H1 (cell line): ENCODE measurements around the gene TMEM258. TPM values are rescaled to one million over a fixed set of nuclear protein-coding genes. Genes with fewer than 3 reads are reported as not detected.

ENCODE experiments used
- CTCF ChIA-PET: fragments of 300-600 bp; sonication (Branson Sonifier 250); formaldehyde crosslinking; loops from one replicate; lab custom pipeline; 2021; ENCODE audit not compliant: partially characterized antibody; lab: Charles Lee
- POLR2A ChIA-PET: fragments of 300-600 bp; sonication (Branson Sonifier 250); formaldehyde crosslinking; loops from one replicate; lab custom pipeline; 2021; ENCODE audit warnings: inconsistent platforms; ENCODE audit not compliant: partially characterized antibody; lab: Charles Lee
- DNase-seq, 2 experiments: peaks; one replicate each; pipeline versions ENCODE4 v3.0.0 to v3.0.0-alpha.2; 2010 to 2022; ENCODE audit warnings: low spot score in 2 of 2, low read depth in 1 of 2, mixed read lengths in 1 of 2
- FAIRE-seq: peaks from 2 replicates; lab custom pipeline; 2011; peaks lifted over from hg19 to GRCh38; lab: Jason Lieb, UNC
- H2AFZ ChIP-seq: 2 replicates; pipeline ENCODE4 v1.8.1; 2012; ENCODE audit warnings: low read length, inconsistent platforms
- H2AK5ac ChIP-seq: 2 replicates; pipeline ENCODE4 v1.6.1; 2013; ENCODE audit warnings: low read depth, low read length
- H2BK120ac ChIP-seq: replicated peaks from 2 replicates; pipeline ENCODE3; 2013; ENCODE audit warnings: low read depth, low read length, inconsistent platforms
- H2BK12ac ChIP-seq: 2 replicates; pipeline ENCODE4 v1.6.1; 2013; ENCODE audit warnings: low read depth, low read length
- H2BK15ac ChIP-seq: 2 replicates; pipeline ENCODE4 v1.6.1; 2013; ENCODE audit warnings: low read length
- H2BK20ac ChIP-seq: 2 replicates; pipeline ENCODE4 v1.6.1; 2013; ENCODE audit warnings: low read length
- H2BK5ac ChIP-seq: 2 replicates; pipeline ENCODE4 v1.6.1; 2013; ENCODE audit warnings: low read depth, low read length
- H3K14ac ChIP-seq: 2 replicates; pipeline ENCODE4 v1.6.1; 2013; ENCODE audit warnings: inconsistent platforms; ENCODE audit not compliant: insufficient read length
- H3K18ac ChIP-seq: 2 replicates; pipeline ENCODE4 v1.6.1; 2013; ENCODE audit warnings: low read length; ENCODE audit errors: extremely low read depth
- H3K23ac ChIP-seq: 2 replicates; pipeline ENCODE4 v1.6.1; 2013; ENCODE audit warnings: inconsistent platforms; ENCODE audit not compliant: insufficient read length
- H3K23me2 ChIP-seq: 2 replicates; pipeline ENCODE4 v1.6.1; 2013; ENCODE audit warnings: low read depth, low read length
- H3K27ac ChIP-seq: 2 replicates; pipeline ENCODE4 v1.6.1; 2011; ENCODE audit warnings: low read depth, low read length, inconsistent platforms
- H3K27me3 ChIP-seq, 4 experiments: replicated peaks in 1 of 4; 1 replicate in 1 of 4; 2 replicates in 3 of 4; pipeline versions ENCODE4 v1.6.1 to v1.8.1; 2011 to 2013; ENCODE audit warnings: low read length in 3 of 4, mild to moderate bottlenecking in 3 of 4, inconsistent platforms in 2 of 4, mixed read lengths in 2 of 4, moderate library complexity in 1 of 4; ENCODE audit not compliant: control insufficient read depth in 3 of 4, insufficient read depth in 3 of 4; ENCODE audit errors: extremely low read depth in 1 of 4
- H3K36me3 ChIP-seq, 4 experiments: 2 replicates each; pipeline versions ENCODE4 v1.6.1 to v1.8.1; 2011 to 2013; ENCODE audit warnings: mild to moderate bottlenecking in 4 of 4, low read length in 3 of 4, moderate library complexity in 2 of 4, control low read depth in 1 of 4, inconsistent platforms in 1 of 4; ENCODE audit not compliant: insufficient read depth in 4 of 4, control insufficient read depth in 2 of 4
- H3K4ac ChIP-seq: replicated peaks from 2 replicates; pipeline ENCODE3; 2013; ENCODE audit warnings: low read length, low read depth, mixed read lengths, inconsistent platforms; ENCODE audit not compliant: insufficient read length
- H3K4me1 ChIP-seq, 4 experiments: replicated peaks in 1 of 4; 1 replicate in 1 of 4; 2 replicates in 3 of 4; pipeline versions ENCODE4 v1.6.1 to v1.8.1; 2011 to 2013; ENCODE audit warnings: low read length in 3 of 4, inconsistent platforms in 2 of 4, mixed read lengths in 1 of 4; ENCODE audit not compliant: insufficient read depth in 4 of 4, control insufficient read depth in 3 of 4
- H3K4me2 ChIP-seq, 2 experiments: 2 replicates each; pipeline versions ENCODE4 v1.6.1 to v1.8.1; 2011 to 2013; ENCODE audit warnings: low read depth in 2 of 2, low read length in 2 of 2, control low read depth in 1 of 2, inconsistent platforms in 1 of 2, mild to moderate bottlenecking in 1 of 2; ENCODE audit not compliant: insufficient read depth in 1 of 2
- H3K4me3 ChIP-seq, 4 experiments: fragments of 200-600, 300-600 bp in 1 of 4; sonication (generic), shearing (Covaris generic), sonication (Bioruptor Twin) in 1 of 4; 2 replicates each; pipeline versions ENCODE4 v1.5.1 to v1.8.1; 2011 to 2016; ENCODE audit warnings: low read length in 4 of 4, low read depth in 3 of 4, control low read depth in 2 of 4, inconsistent platforms in 2 of 4, mild to moderate bottlenecking in 2 of 4, mixed read lengths in 1 of 4, moderate library complexity in 1 of 4; ENCODE audit not compliant: insufficient read depth in 2 of 4; ENCODE audit errors: extremely low read depth in 1 of 4
- H3K56ac ChIP-seq: replicated peaks from 2 replicates; pipeline ENCODE3; 2013; ENCODE audit warnings: low read depth, mild to moderate bottlenecking, mixed read lengths, low read length, inconsistent platforms; ENCODE audit not compliant: insufficient read length
- H3K79me1 ChIP-seq: 2 replicates; pipeline ENCODE4 v1.6.1; 2013; ENCODE audit warnings: low read depth, low read length, control low read depth
- H3K79me2 ChIP-seq, 2 experiments: 2 replicates each; pipeline versions ENCODE4 v1.6.1 to v1.8.1; 2012 to 2013; ENCODE audit warnings: low read length in 2 of 2, mild to moderate bottlenecking in 2 of 2, inconsistent platforms in 1 of 2; ENCODE audit not compliant: insufficient read depth in 2 of 2, control insufficient read depth in 1 of 2
- H3K9ac ChIP-seq, 4 experiments: replicated peaks in 1 of 4; 1 replicate in 1 of 4; 2 replicates in 3 of 4; pipeline versions ENCODE4 v1.6.1 to v1.8.1; 2011 to 2013; ENCODE audit warnings: low read depth in 3 of 4, low read length in 3 of 4, control low read depth in 2 of 4, mild to moderate bottlenecking in 2 of 4, moderate library complexity in 2 of 4, inconsistent platforms in 1 of 4; ENCODE audit errors: extremely low read depth in 1 of 4
- H3K9me3 ChIP-seq, 2 experiments: 2 replicates each; pipeline versions ENCODE4 v1.6.1 to v1.8.1; 2012 to 2013; ENCODE audit warnings: mild to moderate bottlenecking in 2 of 2, moderate library complexity in 2 of 2, control low read depth in 1 of 2, inconsistent platforms in 1 of 2, low read depth in 1 of 2, low read length in 1 of 2, mixed read lengths in 1 of 2; ENCODE audit not compliant: insufficient read depth in 2 of 2
- H4K20me1 ChIP-seq, 2 experiments: replicated peaks in 1 of 2; 2 replicates each; pipeline versions ENCODE3 to v1.8.1; 2011 to 2013; ENCODE audit warnings: inconsistent platforms in 2 of 2, low read length in 2 of 2, mild to moderate bottlenecking in 1 of 2; ENCODE audit not compliant: insufficient read depth in 2 of 2, control insufficient read depth in 1 of 2
- H4K5ac ChIP-seq: 2 replicates; pipeline ENCODE4 v1.6.1; 2013; ENCODE audit warnings: low read length, low read depth, mixed read lengths, inconsistent platforms; ENCODE audit not compliant: insufficient read length
- H4K8ac ChIP-seq: 2 replicates; pipeline ENCODE4 v1.8.0; 2013; ENCODE audit warnings: mild to moderate bottlenecking, moderate library complexity, low read length, inconsistent platforms; ENCODE audit not compliant: insufficient read depth; ENCODE audit errors: extremely low read depth
- H4K91ac ChIP-seq: replicated peaks from 2 replicates; pipeline ENCODE3; 2013; ENCODE audit warnings: low read length, mixed read lengths, inconsistent platforms; ENCODE audit not compliant: insufficient read length
- CBX5 ChIP-seq: fragments of 300-800, 300-1000 bp; sonication (generic); IDR thresholded peaks from 2 replicates; pipeline ENCODE4 v1.7.1; 2016; ENCODE audit warnings: antibody characterized with exemption, low read length, low read depth
- FOSL1 ChIP-seq: IDR thresholded peaks from 2 replicates; pipeline ENCODE4 v1.6.1; 2011; ENCODE audit warnings: mild to moderate bottlenecking, low read depth, low read length, moderate library complexity; ENCODE audit not compliant: insufficient read depth
- HDAC6 ChIP-seq: IDR thresholded peaks from one replicate; pipeline ENCODE4 v1.7.1; 2012; ENCODE audit warnings: low read depth, mild to moderate bottlenecking, inconsistent platforms, low read length, moderate library complexity
- MAFK ChIP-seq: IDR thresholded peaks from 2 replicates; pipeline ENCODE4 v1.6.1; 2012; ENCODE audit warnings: low read depth, mild to moderate bottlenecking, improper control_type of control experiment, low read length
- SIRT6 ChIP-seq: IDR thresholded peaks from one replicate; pipeline ENCODE4 v1.7.1; 2012; ENCODE audit warnings: low read length, inconsistent platforms
- SRF ChIP-seq: IDR thresholded peaks from 2 replicates; pipeline ENCODE4 v1.6.1; 2011; ENCODE audit warnings: mild to moderate bottlenecking, low read depth, low read length, moderate library complexity
- TAF7 ChIP-seq: optimal IDR thresholded peaks from 2 replicates; pipeline ENCODE3; 2011; ENCODE audit warnings: low read depth, mild to moderate bottlenecking, inconsistent platforms, low read length, moderate library complexity, borderline replicate concordance
- WGBS, 2 experiments: shearing (Covaris generic) in 1 of 2; methylation state at CpG; one replicate each; pipeline versions ENCODE4 v1.1.6 to v1.1.7; 2013 to 2015; ENCODE audit warnings: low lambda C conversion rate in 2 of 2, mixed read lengths in 2 of 2, inconsistent platforms in 1 of 2, low coverage in 1 of 2, missing lambda C conversion rate in 1 of 2; ENCODE audit not compliant: insufficient replicate concordance in 2 of 2, insufficient coverage in 1 of 2, insufficient read length in 1 of 2; ENCODE audit errors: extremely low coverage in 1 of 2, missing lambda C conversion rate in 1 of 2; 5-methylcytosine and 5-hydroxymethylcytosine counted together
- polyA plus RNA-seq, 7 experiments: library from polyadenylated mRNA; depleted of rRNA in 3 of 7; stranded (reverse) in 5 of 7; unstranded in 2 of 7; fragments of >200 nt in 5 of 7; fragments of 200-250 nt in 2 of 7; gene quantifications; 1 replicate in 5 of 7; 2 replicates in 1 of 7; 4 replicates in 1 of 7; pipeline versions ENCODE4 v1.2.1 to v1.2.3, GENCODE V29; 2011 to 2013; ENCODE audit warnings: missing spikeins in 2 of 7, mixed read lengths in 2 of 7
- total RNA-seq: library from RNA; stranded (reverse); fragmentation: NEBNext Ultra II Directional; extraction: Animal tissue kit (Norgen Biotek cat#: 25700); gene quantifications from 2 replicates; pipeline ENCODE4 v1.2.1, GENCODE V29; 2021
- TF ChIP-seq, protein P1 (sequence below): IDR thresholded peaks from 2 replicates; pipeline ENCODE4 v1.6.1; 2011; ENCODE audit warnings: low read length, improper control_type of control experiment
- TF ChIP-seq, protein P2 (sequence below): IDR thresholded peaks from 2 replicates; pipeline ENCODE4 v1.6.1; 2012; ENCODE audit warnings: low read length, inconsistent platforms

The TMEM258 gene
- total and polyA plus RNA-seq, 2 of the 8 experiments (the other 6 are each of a cell fraction or from before 2014, with no cell fraction given) = 186 to 759 TPM

DNA sequence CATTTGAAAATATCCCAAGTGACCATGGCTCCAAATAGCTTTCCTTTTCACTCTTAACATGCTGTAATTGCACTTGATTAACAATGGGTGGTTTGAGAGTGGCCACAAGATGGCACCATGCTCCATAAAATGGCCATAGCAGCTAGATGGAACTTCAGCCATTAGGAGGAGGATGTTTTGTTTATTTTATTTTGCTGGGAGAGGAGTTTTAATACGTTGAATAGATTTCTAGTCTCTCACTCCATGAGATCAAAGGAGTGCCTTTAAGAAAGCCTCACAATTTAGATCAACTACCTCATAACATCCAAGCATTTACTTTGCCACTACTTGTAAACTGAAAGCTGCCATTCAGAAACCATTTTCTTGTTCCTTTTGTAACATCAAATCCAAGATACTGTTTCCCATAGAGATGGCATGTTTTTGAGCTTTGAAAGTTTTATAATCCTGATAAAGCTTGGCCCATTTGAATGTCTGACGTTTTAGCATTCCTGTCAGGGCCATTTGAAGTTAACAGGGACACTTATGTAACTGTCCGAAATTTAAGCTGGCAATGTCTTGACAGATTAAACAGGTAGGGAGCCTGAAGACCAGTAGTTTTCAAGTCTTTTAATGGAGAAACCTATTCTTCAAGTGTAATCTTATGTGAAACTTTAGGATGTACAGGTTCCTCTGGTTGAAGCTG is 5.0 kb upstream of the TMEM258 start:
- H3K79me2 ChIP-seq = peaks cover 8 to 44% of the 10 kb centered on the region in 2 experiments
- no peak overlapping the region for H3K23ac ChIP-seq
- H3K27ac ChIP-seq = no peak overlapping the region
- WGBS, 2 experiments = 68% methylated on average over 3 of the region's 3 CpGs; no CpG with 5 or more reads in 1 of the 2 experiments
- H3K9me3 ChIP-seq = no peaks in the 10 kb centered on the region
- H2BK120ac ChIP-seq = no peak overlapping the region
- peaks cover 2% of the 10 kb centered on the region; the same call in 1 of the 2 replicates for H3K23me2 ChIP-seq
- H3K14ac ChIP-seq = no peak overlapping the region
- ChIA-PET POLR2A (interaction anchor here (0.8 to 20.9 kb wide), 17 partner anchors 9 to 435 kb away, joined by 3 to 354 read pairs (median 4); partner anchors contain the start of genes FADS1, FADS2 and TMEM138), CTCF (interaction anchor here (0.6 to 10.1 kb wide), 37 partner anchors 9 to 461 kb away, joined by 3 to 118 read pairs (median 5); partner anchors contain the start of genes FADS1 and FADS2)
- H3K4me2 ChIP-seq = no peak overlapping the region
- H2AFZ ChIP-seq = no peak overlapping the region
- no peak overlapping the region for H2AK5ac ChIP-seq
- no peaks in the 10 kb centered on the region for H3K27me3 ChIP-seq
- H2BK20ac ChIP-seq = no peak overlapping the region
- H3K4me1 ChIP-seq = 0 out of 7 replicates have a peak, but pooled peaks cover 0 to 2% (median 0%) of the 10 kb centered on the region in 4 experiments
- no peak overlapping the region for H3K4me3 ChIP-seq
- DNase-seq = no peak
- FAIRE-seq = peak; percentile 13
- H2BK15ac ChIP-seq = no peak overlapping the region
- H4K8ac ChIP-seq = no peak overlapping the region
- no peak overlapping the region for H4K5ac ChIP-seq
- no peak overlapping the region for H4K91ac ChIP-seq
- H3K36me3 ChIP-seq = peaks cover 4 to 46% (median 27%) of the 10 kb centered on the region in 4 experiments; a peak in 7 of 8 replicates
- peaks cover 2 to 8% of the 10 kb centered on the region in 2 experiments for H4K20me1 ChIP-seq
- no peak overlapping the region for H3K9ac ChIP-seq
- H3K4ac ChIP-seq = no peak overlapping the region
- no peaks in the 10 kb centered on the region; the same call in 1 of the 2 replicates for H3K79me1 ChIP-seq
- no peak overlapping the region for H3K18ac ChIP-seq
- H3K56ac ChIP-seq = no peak overlapping the region
- no peak overlapping the region for H2BK5ac ChIP-seq
- no peak overlapping the region for H2BK12ac ChIP-seq
- TF ChIP-seq, protein P1, sequence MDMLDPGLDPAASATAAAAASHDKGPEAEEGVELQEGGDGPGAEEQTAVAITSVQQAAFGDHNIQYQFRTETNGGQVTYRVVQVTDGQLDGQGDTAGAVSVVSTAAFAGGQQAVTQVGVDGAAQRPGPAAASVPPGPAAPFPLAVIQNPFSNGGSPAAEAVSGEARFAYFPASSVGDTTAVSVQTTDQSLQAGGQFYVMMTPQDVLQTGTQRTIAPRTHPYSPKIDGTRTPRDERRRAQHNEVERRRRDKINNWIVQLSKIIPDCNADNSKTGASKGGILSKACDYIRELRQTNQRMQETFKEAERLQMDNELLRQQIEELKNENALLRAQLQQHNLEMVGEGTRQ = no peak
- TF ChIP-seq, protein P2, sequence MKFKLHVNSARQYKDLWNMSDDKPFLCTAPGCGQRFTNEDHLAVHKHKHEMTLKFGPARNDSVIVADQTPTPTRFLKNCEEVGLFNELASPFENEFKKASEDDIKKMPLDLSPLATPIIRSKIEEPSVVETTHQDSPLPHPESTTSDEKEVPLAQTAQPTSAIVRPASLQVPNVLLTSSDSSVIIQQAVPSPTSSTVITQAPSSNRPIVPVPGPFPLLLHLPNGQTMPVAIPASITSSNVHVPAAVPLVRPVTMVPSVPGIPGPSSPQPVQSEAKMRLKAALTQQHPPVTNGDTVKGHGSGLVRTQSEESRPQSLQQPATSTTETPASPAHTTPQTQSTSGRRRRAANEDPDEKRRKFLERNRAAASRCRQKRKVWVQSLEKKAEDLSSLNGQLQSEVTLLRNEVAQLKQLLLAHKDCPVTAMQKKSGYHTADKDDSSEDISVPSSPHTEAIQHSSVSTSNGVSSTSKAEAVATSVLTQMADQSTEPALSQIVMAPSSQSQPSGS = peak; percentile 62; the same call in 1 of the 2 replicates
- TF ChIP-seq SRF (no peak), TAF7 (no peak), HDAC6 (no peak), SIRT6 (no peak), FOSL1 (no peak), CBX5 (no peak), MAFK (no peak)
